ENCODE results near the gene SOX11. TPM values are rescaled to one million over a fixed set of nuclear protein-coding genes. Genes with fewer than 3 reads are reported as not detected.
A peak's percentile ranks its signal among the peaks of the same experiment; 100 is the strongest.

The SOX11 gene
- polyA plus RNA-seq, 3 donors = 17.3 to 19.4 (median 18.4) TPM

DNA sequence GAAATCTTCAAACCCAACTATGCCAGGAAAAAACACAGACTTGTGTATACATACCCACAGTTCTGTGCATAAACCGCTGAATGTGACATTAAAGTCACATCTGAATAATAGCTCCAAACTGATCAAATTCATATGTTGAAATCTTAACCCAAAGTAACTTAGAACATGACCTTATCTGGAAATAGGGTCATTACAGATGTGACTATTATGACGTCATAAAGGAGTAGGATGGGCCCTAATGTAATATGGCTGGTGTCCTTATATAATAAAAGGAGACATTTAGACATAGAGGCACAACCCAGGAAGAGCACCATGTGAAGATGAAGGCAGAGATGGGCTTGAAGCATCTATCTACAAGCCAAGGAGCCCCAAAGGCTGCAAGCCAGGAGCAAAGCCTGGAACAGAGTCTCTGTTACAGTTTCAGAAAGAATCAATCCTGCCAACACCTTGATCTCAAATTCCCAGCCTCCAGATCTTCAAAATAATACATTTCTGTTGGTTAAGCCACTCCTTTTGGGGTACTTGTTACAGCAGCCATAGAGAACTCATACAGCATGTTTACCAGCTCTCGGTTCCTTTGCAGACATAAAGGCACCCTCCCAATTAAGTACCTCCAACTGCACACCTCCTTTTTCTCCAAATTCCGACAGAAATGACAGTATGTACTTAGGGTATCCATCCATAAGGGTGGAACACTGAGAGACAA lies 27.6 kb downstream of the SOX11 start:
- no peak for DNase-seq

DNA sequence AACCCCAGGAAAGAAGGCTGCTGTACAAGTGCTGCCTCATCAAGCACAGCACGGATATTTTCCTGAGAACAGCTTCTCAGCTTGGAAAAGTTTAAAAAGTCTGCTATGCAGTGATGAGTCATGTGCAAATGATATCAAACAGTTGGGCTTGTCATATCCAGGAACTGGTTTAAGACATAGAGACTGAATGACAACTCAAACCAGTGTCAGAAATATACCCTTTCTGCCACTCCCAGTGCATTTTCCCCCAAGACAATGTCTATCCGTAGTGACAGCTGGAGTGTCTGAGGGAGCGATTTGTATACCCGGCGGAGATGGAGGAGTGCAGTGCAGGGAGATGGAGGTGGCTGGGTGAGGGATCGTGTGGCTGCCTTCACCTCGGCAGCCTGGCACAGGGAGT lies 28.2 kb downstream of the SOX11 start:
- DNase-seq = no peak

GRCh38 chr2:5722236-5722635 lies 30.1 kb downstream of the SOX11 start:
- no peak for DNase-seq

GRCh38 chr2:5723791-5724735 lies 31.9 kb downstream of the SOX11 start:
- DNase-seq = no peak

GRCh38 chr2:5725072-5725471 lies 32.9 kb downstream of the SOX11 start:
- no peak for DNase-seq

DNA sequence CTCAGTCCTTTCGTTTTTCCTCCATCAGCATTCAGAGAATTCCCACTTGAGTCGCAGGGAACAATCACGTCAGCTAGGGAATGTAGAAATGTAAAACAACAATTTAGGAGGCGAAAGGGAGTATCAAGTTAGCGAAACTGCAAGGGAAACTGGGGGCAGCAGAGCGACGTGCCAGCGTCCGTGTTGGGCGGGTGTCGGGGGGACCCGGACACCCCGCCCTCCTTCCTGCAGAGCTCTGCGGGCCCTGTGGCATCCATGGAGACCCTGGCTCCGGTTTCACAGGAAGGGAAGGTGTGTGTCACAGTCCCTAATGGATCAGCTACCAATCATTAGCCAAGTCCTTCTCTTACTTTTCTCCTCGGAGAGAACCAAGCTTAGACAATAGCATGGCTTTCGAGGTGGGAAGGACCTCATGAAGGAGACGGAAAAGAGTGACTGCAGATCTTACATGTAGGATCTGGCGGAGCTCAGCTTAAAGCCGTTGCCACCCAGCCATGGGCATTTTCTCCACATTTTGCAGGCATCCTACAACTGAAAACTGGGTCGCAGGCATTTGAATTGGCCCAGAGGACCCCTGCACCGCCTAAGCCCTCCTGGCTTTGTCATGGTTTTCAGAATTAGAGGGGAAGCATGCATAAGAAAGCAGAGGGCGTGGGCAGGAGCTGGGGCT lies 33.7 kb downstream of the SOX11 start:
- peak; percentile 79 for DNase-seq

GRCh38 chr2:5727235-5727634 lies 35.1 kb downstream of the SOX11 start:
- no peak for DNase-seq

GRCh38 chr2:5729416-5729815 lies 37.2 kb downstream of the SOX11 start:
- no peak for DNase-seq

DNA sequence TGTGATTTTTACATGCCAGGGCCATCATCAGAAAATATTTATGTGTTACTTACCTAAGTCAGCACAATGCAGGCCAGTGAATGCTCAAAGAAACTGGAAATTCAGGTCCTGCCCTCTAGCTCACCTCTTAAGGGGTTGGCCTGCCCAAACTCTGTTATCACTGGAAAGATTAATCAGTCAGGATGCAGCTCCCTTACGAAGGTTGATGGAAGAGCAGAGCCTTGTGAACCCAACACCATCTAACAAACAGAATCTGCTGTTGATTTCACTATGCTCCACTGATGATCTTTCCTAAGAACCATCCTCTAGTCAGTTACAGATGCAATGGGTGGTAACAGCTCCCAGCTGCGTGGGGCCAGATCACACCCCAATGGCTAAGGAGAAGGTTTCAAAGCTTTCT lies 38.2 kb downstream of the SOX11 start:
- no peak for DNase-seq

DNA sequence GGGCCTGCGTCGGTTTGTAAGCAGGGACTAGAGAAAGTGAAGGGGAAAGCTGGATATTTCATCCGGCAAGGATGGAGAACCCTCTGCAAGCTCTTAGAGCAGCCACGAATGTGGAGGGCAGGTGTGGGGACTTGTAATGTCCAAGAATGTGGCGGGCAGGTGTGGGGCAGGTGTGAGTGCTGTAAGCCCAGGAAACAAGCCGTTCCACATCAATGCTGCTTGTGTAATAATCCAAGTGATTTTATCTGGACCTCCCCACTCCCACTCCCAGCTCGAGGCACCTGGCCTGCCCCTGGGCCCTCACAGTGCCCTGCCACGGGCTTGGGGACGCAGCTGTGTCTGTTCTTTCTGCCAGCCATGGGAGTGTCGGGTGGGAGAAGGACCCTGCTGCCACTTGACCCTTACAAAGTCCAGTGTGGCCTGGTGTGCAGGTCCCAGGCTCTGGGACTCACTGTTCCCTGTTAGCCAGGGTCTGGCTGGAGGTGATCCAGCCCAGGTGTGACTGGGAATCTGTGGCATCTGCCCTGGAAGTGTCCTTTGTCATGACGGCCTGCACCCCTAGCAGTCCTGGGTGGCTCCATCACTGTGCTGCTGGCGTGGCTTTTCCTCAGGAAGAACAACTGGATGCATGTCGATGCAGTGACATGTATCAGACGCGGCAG lies 42.8 kb downstream of the SOX11 start:
- DNase-seq = no peak

- no peak for DNase-seq
Observed at GRCh38 chr2:5735521-5735861, 43.3 kb downstream of the SOX11 start.

- DNase-seq = no peak
Observed at GRCh38 chr2:5736050-5736449, 43.9 kb downstream of the SOX11 start.

DNA sequence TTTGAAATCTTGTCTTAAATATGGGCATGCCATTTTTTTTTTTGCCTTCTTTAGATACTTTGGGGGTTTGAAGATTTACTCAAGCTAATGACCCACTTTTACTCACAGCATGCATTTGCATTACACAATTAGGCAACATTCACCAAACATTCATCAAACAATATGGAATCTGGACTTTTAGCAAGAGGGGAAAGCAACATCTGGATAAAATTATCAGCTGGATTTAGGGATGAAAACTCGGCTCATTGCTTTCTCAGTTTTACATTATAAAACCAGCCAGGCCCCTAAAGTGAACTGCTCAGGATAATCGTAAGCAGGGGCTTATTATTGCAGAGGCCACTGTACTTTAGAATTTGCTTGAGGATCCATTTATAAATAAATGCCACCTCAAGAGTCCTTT lies 44.7 kb downstream of the SOX11 start:
- DNase-seq = no peak

GRCh38 chr2:5740053-5740452 lies 47.9 kb downstream of the SOX11 start:
- DNase-seq = no peak

DNA sequence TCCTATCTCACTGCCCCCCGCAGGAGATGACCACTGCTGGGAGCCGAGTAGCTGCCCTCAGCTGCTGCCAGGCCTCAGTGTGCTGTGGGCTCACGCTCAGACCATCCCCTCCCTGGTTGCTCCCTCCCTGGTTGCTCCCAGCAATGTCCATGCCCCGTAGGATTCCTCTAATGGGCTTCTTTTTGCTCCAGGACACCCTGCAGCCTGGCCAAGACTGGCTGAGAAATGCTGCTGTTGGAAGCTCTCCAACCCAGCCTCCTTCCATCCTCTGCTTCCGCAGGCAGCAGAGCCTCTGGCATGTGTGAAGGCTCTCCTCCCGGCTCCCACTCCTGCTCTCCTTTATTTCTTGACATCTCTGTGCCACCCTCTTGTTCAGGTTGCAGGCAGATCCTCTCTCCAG lies 48.6 kb downstream of the SOX11 start:
- no peak for DNase-seq

DNA sequence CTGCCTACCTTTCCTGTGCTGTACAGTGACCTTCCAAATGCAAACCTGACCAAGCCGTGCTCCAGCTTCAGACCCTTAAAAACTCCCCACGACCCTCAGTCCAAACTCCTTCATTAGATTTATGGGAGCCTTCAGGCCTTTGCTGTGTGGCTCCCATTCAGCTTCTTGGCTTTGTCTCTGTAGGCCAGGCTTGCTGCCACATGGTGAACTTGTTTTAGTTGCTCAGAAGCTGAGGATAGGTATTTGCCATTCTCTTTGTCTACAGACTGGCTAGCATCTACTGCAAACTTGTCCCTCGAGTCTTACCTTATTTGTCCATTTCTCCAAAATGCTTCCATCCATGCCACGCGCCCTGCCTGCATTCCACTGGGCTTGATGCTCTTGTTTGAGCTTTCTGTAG lies 49.1 kb downstream of the SOX11 start:
- no peak for DNase-seq

DNA sequence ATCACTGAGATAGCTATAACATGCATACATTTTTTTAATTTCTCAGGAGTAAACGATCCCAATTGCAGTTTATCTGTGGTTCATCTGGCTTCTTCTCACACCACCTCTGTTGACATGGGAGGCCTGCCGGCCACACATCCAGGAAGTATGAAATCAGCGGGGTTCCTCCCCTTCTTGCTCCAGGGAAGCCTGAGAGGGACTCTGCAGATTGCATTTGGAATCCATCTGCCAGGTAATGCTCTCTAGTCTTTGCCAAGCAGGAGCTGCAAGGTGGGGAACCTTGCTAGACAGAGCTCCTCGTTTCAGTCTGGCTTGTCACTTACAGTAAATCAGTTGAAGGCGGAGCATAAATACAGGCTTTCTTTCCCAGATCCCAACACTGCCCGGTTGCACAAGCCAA lies 49.9 kb downstream of the SOX11 start:
- DNase-seq = no peak

GRCh38 chr2:5748391-5748790 lies 56.2 kb downstream of the SOX11 start:
- no peak for DNase-seq

DNA sequence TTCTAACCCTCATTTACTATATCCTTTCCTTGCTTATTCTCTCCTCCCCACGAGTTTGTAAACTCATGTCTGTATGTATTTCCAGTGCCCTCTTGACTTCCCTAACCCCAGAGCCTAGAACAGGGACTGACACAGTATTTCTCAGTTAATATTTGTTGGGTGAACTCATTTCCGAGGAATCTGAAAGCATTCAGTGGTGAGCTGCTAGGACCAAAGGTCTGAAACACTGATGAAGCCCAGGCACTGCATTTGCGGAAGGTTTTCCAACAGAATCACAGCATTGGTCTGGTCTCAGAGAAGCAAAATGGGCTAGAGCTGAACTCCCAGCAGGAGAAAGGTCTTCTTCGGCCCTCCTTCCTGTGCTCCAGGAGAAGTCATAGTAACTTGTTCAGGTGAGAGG lies 56.8 kb downstream of the SOX11 start:
- DNase-seq = no peak

- no peak for DNase-seq
Observed at GRCh38 chr2:5749347-5749746, 57.2 kb downstream of the SOX11 start.

Data from renal pelvis (tissue), 4 donors.